Pancreas (tissue), 10 donors: ENCODE measurements around the gene TBC1D5. TPM values are rescaled to one million over a fixed set of nuclear protein-coding genes. Genes with fewer than 3 reads are reported as not detected.

ENCODE experiments used
- ATAC-seq, 4 donors: fragments of 200-7000 bp; cut with Tn5 transposase; one replicate each; pipeline versions ENCODE4 v1.8.0 to v1.9.1; 2020; ENCODE audit warnings: mild to moderate bottlenecking in 4 of 4, moderate library complexity in 4 of 4
- DNase-seq, 6 donors: peaks; one replicate each; pipeline ENCODE4 v3.0.0-alpha.2; 2020
- FAIRE-seq: peaks from 2 replicates; lab custom pipeline; 2012; peaks lifted over from hg19 to GRCh38; lab: Jason Lieb, UNC
- H3K27ac ChIP-seq, 4 donors: fragments of 200-600 bp; sonication (generic); 1 replicate in 3 of 4; 2 replicates in 1 of 4; pipeline versions ENCODE4 v1.5.0 to v1.8.0; 2020
- H3K27me3 ChIP-seq, 4 donors: fragments of 200-600 bp; one replicate each; pipeline ENCODE4 v1.8.0; 2021
- H3K36me3 ChIP-seq, 3 donors: fragments of 200-600 bp; sonication (generic) in 1 of 3; one replicate each; pipeline versions ENCODE4 v1.5.0 to v1.8.0; 2020 to 2021
- H3K4me1 ChIP-seq, 3 donors: fragments of 200-600 bp; one replicate each; pipeline ENCODE4 v1.8.0; 2021
- H3K4me3 ChIP-seq, 4 donors: fragments of 200-600 bp; sonication (generic) in 2 of 4; one replicate each; pipeline versions ENCODE4 v1.5.0 to v1.8.0; 2020 to 2021
- H3K9me3 ChIP-seq, 4 donors: fragments of 200-600 bp; one replicate each; pipeline ENCODE4 v1.8.0; 2021
- WGBS, 2 donors: extraction: QIAGEN DNeasy Blood & Tissue Kit; methylation state at CpG; one replicate each; pipeline ENCODE4 v1.1.7; 2013; 5-methylcytosine and 5-hydroxymethylcytosine counted together
- intact Hi-C, 3 donors: fragments of 100-400 bp; cut with DNase I; formaldehyde crosslinking; loops; one replicate each; pipeline versions ENCODE4 v1.11.1 to v1.14.2; 2022
- polyA plus RNA-seq, 2 donors: library from polyadenylated mRNA; stranded (reverse); fragments of 200-250 nt; gene quantifications; one replicate each; pipeline ENCODE4 v1.2.3, GENCODE V29; 2013
- total RNA-seq, 6 donors: library from RNA; stranded (reverse); fragmentation: NEBNext Ultra II Directional in 4 of 6; extraction: Animal tissue kit (Norgen Biotek cat#: 25700) in 4 of 6; gene quantifications; one replicate each; pipeline versions ENCODE4 v1.2.1 to v1.2.4, GENCODE V29; 2021 to 2023
- TF ChIP-seq, protein P1 (sequence below), 4 donors: fragments of 200-600 bp; sonication (generic) in 3 of 4; IDR thresholded peaks; one replicate each; pipeline versions ENCODE4 v1.5.0 to v1.8.0; 2021; ENCODE audit warnings: antibody characterized with exemption in 4 of 4
- donor health status: healthy with polysubstance abuse.
- donor health status: DM: no; HTN: no; CAD: no; lungs with moderate emphysema.
- donor health status: DM: no; HTN: no; CAD: no.
- donor health status: control.
- donor health status: control.
- donor health status: Bipolar disorder and iron deficiency.
- donor health status: DM: yes; HTN: yes; CAD: no.
- donor health status: DM: no; HTN: no; CAD: no.
- donor health status: DM: no; HTN: no; CAD: no.
- donor health status: DM: yes; HTN: yes; CAD: no.

TBC1D5 gene
- total and polyA plus RNA-seq, 8 donors: 6.5 to 39.2 (median 19.9) TPM

DNA sequence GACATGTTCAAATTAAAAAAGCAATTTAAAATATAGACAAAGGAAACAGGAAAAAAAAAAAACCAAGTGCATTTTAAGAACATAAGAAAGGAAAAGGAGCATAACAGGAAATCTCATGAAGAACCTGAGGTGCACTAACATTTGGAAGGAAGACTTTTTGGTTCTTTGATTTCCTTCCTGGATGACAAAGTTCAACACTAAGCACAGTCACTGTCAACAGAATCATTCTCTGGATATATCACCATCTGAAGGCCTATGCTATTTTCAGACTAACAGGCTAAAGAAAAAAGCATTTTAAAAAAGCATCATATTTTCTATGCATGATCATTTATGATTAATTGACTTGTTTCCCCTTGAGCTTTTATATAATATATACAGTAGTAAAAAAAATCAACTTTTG, 508.0 kb downstream of the TBC1D5 start:
- FAIRE-seq: no peak
- Histone ChIP-seq H3K4me1 (peaks cover 4 to 11% (median 6%) of the 10 kb centered on the region in 3 donors), H3K9me3 (no peaks in the 10 kb centered on the region), H3K4me3 (no peak overlapping the region), H3K27me3 (no peaks in the 10 kb centered on the region), H3K36me3 (no peaks in the 10 kb centered on the region), H3K27ac (no peak overlapping the region)
- no peak for ATAC-seq
- no peak for DNase-seq
- TF ChIP-seq, protein P1, sequence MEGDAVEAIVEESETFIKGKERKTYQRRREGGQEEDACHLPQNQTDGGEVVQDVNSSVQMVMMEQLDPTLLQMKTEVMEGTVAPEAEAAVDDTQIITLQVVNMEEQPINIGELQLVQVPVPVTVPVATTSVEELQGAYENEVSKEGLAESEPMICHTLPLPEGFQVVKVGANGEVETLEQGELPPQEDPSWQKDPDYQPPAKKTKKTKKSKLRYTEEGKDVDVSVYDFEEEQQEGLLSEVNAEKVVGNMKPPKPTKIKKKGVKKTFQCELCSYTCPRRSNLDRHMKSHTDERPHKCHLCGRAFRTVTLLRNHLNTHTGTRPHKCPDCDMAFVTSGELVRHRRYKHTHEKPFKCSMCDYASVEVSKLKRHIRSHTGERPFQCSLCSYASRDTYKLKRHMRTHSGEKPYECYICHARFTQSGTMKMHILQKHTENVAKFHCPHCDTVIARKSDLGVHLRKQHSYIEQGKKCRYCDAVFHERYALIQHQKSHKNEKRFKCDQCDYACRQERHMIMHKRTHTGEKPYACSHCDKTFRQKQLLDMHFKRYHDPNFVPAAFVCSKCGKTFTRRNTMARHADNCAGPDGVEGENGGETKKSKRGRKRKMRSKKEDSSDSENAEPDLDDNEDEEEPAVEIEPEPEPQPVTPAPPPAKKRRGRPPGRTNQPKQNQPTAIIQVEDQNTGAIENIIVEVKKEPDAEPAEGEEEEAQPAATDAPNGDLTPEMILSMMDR (IDR thresholded peaks at IDR 0.05): no peak
- intact Hi-C loops: no loop called here

DNA sequence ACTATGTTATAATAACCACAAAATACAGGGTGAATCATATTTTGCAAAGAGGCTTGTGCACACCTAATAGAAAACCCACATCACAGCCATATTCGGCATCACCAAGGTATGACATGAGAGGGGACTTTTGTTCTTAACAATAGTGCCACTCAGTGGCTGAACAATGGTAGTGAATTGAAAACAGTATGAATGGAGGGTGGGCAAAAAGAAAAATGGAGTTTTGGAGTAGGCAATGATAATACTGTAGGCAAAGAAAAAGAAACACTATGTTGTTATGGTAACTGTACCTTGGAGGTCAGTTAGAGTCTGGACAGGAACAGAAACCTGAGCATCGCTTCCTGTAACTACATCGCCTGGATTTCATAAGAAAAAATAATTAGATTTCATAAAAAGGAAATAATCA, 509.0 kb downstream of the TBC1D5 start:
- H3K4me1 ChIP-seq: peaks cover 4 to 11% (median 6%) of the 10 kb centered on the region in 3 donors
- intact Hi-C loops: no loop called here
- no peak overlapping the region for H3K4me3 ChIP-seq
- TF ChIP-seq, protein P1 (IDR thresholded peaks at IDR 0.05): peak; percentile 19 to 53 (median 34)
- 61 to 64% methylated on average over 3 of the region's 3 CpGs for WGBS, 2 donors
- ATAC-seq (peak; percentile 82 to 93 (median 90)), FAIRE-seq (no peak), DNase-seq (peak in 1 of 6 donors; percentile 16)
- no peaks in the 10 kb centered on the region for H3K36me3 ChIP-seq
- H3K9me3 ChIP-seq: no peaks in the 10 kb centered on the region
- H3K27ac ChIP-seq: no peak overlapping the region
- no peaks in the 10 kb centered on the region for H3K27me3 ChIP-seq

DNA sequence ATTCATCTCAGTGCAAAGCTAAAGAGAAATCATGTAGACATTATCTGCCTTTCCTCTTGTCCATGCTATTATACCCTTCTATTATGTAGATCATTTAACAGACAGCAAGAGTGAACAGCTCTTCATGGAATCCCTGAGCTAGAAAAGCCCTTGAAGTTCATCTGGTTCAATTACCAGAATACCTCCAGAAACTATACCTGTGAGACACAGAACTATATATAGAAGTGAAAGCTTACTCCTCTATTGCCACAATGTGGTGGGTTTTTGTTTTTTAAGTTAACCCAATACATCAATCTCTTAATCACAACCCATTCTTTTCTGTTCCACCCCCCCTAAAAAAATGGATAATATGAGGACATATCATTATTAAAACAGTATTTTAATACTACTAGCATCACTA, 510.0 kb downstream of the TBC1D5 start:
- TF ChIP-seq, protein P1 (IDR thresholded peaks at IDR 0.05): no peak
- no peak for FAIRE-seq
- intact Hi-C loops: no loop called here

DNA sequence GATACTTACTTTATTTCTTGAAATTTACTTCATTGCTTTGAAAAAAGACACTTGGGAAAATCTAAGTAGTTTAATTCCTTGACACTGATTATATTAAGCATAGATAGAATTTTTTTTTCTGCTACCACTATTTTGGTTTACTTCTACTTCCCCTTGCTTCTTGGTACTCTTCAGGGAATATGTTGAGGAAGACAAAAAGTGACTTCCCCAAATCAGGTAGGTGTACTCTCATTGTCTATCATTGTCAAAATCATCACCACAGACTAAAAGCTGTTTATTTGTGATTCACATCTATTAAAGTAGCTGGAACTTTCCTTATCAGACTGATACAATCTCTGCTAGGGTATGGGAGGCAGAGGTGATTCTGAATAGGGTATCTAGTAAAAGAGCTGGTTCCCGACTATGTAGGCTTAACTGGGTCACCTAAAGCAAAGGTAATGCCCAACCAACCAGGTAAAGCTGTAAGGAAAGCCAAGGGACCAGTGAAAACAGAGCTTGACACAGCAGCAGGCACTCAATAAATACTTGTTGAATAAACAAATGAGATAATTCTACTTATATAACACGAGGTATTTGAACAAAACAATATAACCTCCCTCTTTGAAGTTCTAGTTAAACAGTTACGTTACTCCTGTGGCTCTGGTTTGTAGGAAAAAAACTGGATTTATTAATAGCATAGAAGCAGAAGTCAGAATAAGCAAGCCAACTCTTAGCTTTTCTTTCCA, 510.7 kb downstream of the TBC1D5 start:
- DNase-seq (peak in 1 of 6 donors; percentile 4), ATAC-seq (peak; percentile 35 to 71 (median 39)), FAIRE-seq (no peak)
- no peak overlapping the region for H3K27ac ChIP-seq
- intact Hi-C loops: no loop called here
- 18 to 27% methylated on average over 3 of the region's 3 CpGs for WGBS, 2 donors
- TF ChIP-seq, protein P1 (IDR thresholded peaks at IDR 0.05): no peak
- no peaks in the 10 kb centered on the region for H3K27me3 ChIP-seq
- no peaks in the 10 kb centered on the region for H3K9me3 ChIP-seq
- H3K4me3 ChIP-seq: no peak overlapping the region
- H3K4me1 ChIP-seq: peaks cover 4 to 11% (median 6%) of the 10 kb centered on the region in 3 donors
- H3K36me3 ChIP-seq: no peaks in the 10 kb centered on the region

More for the DNA sequence above, 510.0 kb downstream of the TBC1D5 start:
- Histone ChIP-seq H3K36me3 (no peaks in the 10 kb centered on the region), H3K4me3 (no peak overlapping the region), H3K27ac (no peak overlapping the region), H3K27me3 (no peaks in the 10 kb centered on the region), H3K4me1 (peaks cover 4 to 11% (median 6%) of the 10 kb centered on the region in 3 donors), H3K9me3 (no peaks in the 10 kb centered on the region)
- DNase-seq: no peak
- ATAC-seq: no peak

DNA sequence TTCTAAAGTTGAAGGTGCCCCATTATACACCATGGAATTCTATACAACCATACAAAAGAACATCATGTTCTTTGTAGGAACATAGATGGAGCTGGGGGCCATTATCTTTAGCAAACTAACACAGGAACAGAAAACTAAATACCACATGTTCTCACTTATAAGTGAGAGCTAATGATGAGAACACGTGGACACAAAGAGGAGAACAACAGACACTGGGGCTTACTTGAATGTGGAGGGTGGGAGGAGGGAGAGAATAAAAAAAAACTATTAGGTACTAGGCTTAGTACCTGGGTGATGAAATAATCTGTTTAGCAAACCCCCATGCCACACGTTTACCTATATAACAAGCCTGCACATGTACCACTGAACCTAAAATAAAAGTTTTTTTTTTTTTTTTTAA, 515.0 kb downstream of the TBC1D5 start:
- no peak overlapping the region for H3K27ac ChIP-seq
- intact Hi-C loops: loop anchor here in 1 of 3 donors (10.0 kb wide), 1 partner anchor 613 kb away; no protein-coding TSS in a partner anchor
- 86 to 92% methylated on average over 2 of the region's 2 CpGs for WGBS, 2 donors
- no peak for FAIRE-seq
- no peaks in the 10 kb centered on the region for H3K9me3 ChIP-seq
- no peaks in the 10 kb centered on the region for H3K27me3 ChIP-seq
- no peaks in the 10 kb centered on the region for H3K36me3 ChIP-seq
- no peak overlapping the region for H3K4me3 ChIP-seq
- TF ChIP-seq, protein P1 (IDR thresholded peaks at IDR 0.05): no peak
- peaks cover 0 to 7% (median 0%) of the 10 kb centered on the region in 3 donors for H3K4me1 ChIP-seq
- ATAC-seq: no peak
- DNase-seq: no peak
